GM18870 (cell line): ENCODE measurements around the gene OR5K2.
A peak's percentile ranks its signal among the peaks of the same experiment; 100 is the strongest.

Experiments used
- ATAC-seq: cut with Tn5 transposase; IDR thresholded peaks from one replicate; pipeline ENCODE4 v1.9.1; 2021; ENCODE audit warnings: moderate library complexity; ENCODE audit not compliant: unreplicated experiment

The OR5K2 gene

DNA sequence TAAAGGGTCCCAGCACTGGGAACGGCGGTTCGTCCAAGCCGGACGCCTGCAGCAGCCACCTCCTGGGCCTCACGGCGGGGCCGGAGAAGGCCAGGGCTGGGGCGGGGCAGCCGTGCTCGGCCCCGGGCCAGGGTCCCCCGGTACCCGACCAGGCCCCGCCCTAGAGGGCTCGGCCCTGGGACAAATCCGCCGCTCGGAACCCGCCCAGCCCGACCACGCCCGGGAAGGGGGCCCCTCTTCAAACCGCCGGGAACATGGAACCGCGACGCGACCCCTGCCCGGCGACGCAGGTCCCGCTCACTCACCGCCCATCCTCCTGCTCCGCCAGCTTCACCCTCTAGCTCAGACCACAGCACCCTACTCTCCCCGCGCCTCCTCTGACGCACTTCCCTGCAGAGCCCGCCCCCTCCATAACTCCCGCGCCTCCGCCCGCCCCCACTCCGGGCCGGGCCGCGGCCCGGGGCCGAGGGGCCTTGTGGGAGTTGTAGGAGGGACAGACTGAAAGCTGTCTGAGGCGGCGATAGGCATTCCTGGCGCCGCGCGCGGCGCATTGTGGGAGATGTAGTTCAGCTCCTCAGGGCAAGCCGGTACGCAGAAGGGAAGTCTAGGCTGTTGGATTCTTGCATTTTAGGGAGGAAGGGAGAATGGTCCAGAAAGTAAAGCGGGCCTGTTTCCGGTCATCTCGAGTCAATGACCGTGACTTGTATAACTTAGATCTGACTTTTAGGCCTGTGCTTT, 25.2 kb downstream of the OR5K2 start, which contains the start of gene CLDND1:
Gene CLDND1, minus strand, starts transcription at position 359 of the 738 bp plus-strand sequence. CDS start 1,478 bp downstream, outside the sequence.
- ATAC-seq = peak; percentile 74

DNA sequence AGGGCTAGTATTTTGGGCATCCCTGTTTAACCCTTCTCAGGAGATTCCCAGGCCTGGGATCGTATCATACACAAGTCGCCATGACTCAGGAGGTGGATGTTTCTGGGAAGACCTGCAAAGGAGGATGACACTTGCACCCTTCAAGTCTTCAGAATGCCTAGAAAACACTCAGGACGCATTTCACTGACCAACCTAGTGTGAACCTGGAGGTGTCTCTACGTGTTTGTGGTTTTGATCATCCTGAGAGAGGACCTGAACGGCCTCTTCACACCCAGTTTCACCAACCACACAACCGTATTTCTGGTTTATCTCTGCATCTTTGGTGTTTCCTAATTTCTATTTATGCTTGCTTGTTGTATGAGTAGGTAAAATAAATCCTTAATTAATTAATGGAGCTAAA, 28.0 kb downstream of the OR5K2 start:
- ATAC-seq = no peak

DNA sequence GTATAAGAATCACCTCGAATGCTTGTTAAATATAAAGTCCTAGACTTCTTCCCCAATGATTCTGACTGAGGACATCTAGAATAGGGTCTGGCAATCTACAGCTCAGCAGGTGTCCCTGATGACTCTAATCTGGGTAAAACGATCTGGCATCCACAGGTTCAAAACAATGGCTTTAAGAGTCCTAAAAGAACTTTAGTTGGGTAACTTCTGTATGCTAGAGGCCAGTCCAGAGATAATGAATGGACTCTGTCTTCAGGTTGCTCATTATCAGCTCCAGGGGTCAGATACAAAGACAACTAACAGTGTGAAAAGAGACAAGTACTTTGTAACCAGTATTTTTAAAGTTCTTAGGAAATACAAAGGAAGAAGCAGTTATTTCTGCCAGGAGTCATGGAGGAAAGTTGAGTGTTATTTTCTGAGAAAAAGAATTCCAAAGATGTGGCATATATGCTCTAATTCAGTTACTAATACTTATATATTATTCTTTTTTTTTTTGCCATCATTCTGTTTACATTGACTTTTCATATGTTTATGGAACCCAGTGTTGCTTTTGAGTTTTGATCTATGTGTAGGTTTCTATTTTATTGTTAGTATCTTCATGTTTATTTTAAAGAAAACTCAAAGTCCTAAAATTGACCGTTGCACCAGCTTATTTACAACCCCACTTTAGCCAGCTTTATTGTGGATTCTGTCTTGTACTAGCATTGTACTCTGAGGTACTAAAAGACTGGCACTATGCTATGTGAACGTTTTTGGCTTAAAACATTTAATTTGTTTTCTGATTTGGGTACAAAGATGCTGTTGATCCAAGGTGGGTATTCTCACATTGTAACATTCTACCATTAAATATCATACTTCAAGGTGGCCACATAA, 31.2 kb downstream of the OR5K2 start:
- no peak for ATAC-seq

DNA sequence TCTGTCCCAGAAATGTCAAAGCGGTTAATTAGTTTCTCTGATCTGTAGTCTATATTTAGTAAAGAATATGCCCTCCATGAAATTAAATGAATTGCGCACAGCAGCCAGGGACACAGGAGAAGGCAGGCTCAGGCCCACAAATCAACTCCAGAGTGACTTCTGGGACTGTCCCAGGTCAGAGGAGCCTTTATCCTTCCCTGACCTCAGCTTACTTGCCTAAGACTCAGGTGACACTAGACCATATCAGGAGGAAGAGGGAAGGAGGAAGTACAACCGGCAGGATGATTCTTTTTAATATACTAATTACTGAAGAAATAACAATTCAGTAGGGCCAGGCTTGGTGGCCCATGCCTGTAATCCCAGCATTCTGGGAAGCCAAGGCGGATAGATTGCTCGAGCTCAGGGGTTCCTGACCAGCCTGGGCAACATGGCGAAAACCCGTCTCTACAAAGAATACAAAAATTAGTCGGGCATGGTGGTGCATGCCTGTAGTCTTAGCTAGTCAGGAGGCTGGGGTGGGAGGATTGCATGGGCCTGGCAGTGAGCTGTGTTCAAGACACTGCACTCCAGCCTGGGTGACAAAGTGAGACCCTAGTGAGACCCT, 32.5 kb downstream of the OR5K2 start:
- ATAC-seq = no peak

DNA sequence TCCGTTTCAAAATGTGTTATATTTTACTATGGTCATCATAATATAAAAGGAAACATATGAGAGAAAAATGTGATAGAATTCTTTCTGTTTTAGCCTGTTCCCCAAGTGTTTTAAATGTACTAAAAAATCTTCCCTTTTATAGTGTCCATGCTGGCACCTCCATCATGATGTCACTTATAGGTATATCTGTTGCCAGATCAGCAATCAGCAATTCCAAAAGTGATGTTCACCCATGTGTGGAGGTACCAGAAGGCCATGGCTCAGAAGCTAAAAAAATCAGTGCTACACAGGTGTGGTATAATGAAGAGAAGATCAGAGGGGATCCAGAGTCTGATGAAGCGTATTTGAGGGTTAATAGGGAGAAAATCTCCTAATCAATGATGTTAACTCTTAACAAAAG, 33.2 kb downstream of the OR5K2 start:
- peak; percentile 20 for ATAC-seq

DNA sequence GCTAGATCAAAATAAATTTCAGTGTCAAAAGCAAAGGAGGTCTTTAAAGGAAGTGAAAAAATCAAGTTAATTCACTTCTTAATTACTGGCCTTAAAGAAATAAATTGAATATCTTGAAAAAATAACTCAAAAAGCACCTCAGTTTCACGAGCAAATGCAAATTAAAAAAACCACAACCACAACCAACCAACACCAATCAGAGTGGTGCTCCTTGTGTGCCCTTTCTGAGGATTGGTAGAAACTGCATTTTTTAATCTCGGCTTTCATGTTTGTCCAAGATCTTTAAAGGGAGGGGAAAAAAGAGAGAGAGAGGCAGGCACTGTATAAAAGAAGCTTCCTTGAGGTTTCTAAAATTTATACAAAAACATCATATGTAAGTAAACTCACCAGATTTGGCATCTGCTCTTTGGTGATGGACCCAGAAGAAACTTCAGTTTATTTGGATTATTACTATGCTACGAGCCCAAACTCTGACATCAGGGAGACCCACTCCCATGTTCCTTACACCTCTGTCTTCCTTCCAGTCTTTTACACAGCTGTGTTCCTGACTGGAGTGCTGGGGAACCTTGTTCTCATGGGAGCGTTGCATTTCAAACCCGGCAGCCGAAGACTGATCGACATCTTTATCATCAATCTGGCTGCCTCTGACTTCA, 34.3 kb downstream of the OR5K2 start, which contains the start of gene GPR15:
Gene GPR15, plus strand, starts transcription at position 357 of the 653 bp plus-strand sequence. Its CDS starts 56 bp downstream, at position 413.
- peak; percentile 26 for ATAC-seq

DNA sequence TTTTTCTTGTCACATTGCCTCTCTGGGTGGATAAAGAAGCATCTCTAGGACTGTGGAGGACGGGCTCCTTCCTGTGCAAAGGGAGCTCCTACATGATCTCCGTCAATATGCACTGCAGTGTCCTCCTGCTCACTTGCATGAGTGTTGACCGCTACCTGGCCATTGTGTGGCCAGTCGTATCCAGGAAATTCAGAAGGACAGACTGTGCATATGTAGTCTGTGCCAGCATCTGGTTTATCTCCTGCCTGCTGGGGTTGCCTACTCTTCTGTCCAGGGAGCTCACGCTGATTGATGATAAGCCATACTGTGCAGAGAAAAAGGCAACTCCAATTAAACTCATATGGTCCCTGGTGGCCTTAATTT, 34.8 kb downstream of the OR5K2 start:
- no peak for ATAC-seq

DNA sequence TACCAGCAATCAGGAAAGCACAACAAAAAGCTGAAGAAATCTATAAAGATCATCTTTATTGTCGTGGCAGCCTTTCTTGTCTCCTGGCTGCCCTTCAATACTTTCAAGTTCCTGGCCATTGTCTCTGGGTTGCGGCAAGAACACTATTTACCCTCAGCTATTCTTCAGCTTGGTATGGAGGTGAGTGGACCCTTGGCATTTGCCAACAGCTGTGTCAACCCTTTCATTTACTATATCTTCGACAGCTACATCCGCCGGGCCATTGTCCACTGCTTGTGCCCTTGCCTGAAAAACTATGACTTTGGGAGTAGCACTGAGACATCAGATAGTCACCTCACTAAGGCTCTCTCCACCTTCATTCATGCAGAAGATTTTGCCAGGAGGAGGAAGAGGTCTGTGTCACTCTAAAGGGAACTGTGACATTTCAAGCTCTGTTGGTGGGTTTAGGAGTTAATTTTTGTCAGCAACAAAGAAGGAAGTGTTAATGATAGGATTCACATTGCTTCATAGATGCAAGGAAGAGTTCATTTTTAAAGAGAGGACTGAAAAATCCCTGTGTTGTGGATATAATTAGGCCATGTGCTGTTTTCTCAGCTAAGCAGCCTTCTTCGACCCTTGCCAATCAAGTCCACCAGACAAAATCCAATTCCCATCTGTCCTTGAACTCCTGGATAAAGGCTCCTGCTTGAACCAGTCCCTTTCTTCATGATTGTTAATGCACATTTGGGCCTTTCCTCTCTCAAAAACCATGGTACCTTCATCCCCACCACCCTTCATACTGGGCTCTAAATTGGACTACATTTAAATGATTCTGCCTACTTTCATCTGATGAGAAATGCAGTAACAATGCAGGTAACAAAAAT, 35.5 kb downstream of the OR5K2 start:
- no peak for ATAC-seq

DNA sequence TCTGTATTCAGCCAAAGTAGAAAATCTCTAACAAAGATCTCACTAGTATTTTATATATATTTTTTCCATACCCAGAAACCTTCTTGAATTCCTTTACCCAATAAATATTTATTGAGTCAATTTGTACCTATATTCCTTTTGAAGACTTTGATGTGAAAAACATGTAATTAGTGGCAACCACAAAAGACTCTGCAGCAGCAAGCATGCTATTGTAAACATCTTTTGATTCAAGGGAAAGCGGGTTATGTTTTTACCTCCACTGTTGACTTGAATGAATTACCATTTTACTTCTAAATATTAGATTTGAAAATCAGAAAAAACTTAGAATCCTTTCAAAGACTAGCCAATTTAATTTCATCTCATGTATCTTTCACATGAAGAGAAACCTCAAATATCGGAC, 36.7 kb downstream of the OR5K2 start:
- ATAC-seq = no peak

DNA sequence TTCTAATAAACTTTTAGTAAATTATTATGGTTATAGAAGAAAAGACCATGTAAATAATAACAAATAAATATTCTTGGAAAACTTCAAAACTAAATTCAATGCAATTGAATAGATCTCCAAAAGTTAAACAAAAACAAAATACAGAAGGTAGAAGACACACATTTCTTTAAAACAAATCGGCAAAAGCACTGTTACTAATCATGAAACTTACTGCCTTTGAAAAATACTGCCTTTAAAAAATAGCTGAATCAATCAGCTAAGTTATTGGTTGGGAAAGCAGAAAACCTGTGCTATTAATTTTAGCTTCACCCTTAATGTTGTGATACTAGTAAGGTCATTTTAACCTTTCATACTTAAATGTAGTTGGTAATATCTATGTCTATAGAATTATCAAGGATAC, 37.3 kb downstream of the OR5K2 start:
- ATAC-seq = no peak

DNA sequence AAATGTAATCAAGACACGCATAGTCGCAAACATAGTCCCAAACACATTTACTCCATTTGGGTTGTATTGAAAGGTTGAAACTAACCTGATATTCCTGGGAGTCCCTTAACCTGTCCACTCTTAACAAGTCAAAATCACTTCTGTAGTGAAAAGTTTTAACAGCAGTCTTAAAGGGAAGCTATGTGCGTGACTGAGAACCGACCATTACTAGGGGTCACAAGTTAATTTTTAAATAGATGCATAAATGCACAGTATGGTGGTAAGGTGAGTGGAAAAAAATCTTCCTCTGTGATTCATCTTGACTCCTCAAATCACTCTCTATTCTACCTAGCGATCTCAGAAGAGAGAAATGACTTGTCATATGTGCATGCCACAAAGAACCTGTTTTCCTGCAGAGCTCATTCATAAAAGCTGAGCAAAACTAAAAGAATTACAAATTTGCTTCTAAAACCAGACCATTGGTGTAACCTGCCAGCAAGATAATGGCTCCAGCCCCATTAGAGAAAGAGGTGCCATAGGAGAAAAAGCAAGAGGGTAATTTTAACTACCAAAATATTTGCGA, 39.1 kb downstream of the OR5K2 start:
- ATAC-seq = peak; percentile 78

DNA sequence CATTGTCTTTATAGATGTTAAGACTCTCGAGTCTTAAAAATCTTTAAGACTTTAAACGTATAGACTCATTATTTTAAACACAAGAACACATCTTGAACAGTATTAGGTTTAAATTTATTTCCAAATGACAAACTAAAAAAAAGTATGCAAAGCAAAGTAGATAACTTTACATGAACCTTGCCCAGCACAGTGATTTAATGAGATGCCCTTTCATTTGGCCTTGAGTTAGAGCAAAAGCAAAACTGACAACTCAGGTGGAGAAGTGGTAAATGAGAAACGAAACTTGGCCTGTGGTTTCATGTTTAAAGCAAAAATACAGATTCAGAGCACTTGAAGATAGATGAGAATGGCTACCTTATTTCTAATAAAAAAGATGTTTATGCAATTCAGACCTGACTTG, 42.9 kb downstream of the OR5K2 start:
- ATAC-seq = peak; percentile 35

DNA sequence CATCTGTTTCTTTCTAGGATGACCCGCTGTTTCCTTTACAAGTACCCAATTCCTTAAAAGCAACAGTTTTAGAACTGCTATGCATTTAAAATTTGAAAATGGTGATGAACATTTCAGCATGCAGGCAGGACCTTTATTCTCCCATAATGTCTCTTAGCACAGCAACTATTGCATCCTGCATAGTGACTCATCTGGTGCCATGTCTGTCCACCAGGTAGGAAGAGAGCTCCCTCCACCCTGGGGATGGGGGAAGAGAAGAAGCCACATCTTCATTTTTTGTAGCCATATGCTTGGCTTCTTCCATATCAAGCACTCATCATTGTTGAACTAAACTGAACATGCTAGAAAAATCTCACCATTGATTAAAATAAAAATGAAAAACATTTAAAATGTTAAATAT, 44.2 kb downstream of the OR5K2 start:
- ATAC-seq = no peak

DNA sequence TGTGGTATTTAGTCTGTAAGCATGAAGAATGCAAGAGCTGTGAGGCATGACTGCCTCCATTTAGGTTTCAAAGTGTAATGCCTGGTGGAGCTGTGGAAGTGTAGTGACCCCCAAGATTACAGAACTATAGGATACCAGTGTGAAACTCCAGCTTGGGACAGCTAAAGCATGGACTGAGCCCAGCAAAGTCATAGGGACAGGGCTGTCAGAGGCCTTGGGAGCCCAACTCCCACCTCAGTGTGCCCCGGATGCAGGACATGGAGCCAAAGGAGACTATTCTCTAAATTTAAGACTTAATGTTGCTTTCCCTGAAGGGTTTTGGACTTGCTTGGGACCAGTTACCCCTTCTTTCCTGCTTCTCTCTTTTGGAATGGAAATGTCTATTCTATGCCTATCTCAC, 45.1 kb downstream of the OR5K2 start:
- no peak for ATAC-seq

DNA sequence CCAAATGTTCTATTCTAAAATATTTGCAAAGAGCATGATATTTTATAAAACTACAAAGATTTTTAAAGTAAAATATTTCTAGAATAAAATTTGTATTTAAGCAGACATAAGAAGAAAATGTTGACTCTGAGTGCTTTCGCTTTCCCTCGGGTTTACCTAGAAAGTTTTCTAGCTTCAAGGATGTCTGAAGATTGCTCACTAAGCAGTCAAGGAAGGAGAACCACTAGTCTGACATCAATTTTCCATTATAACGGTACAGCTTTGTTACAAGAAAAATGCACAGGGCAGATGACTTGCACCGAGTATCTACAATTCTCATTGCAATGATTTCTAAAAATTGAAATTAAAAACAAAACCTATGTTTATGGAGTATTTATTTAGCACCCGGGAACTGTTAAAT, 48.5 kb downstream of the OR5K2 start:
- peak; percentile 49 for ATAC-seq
